HG03457 (cell line): ENCODE results near the gene MACC1.
"Not testable (repeated sequence)": the region's sequence is repeated elsewhere in the genome, so short reads cannot be mapped to it uniquely, and the experiment has no call there.

Experiments
- ATAC-seq: cut with Tn5 transposase; IDR thresholded peaks from one replicate; pipeline ENCODE4 v1.9.1; 2021; ENCODE audit warnings: moderate number of reproducible peaks; ENCODE audit not compliant: unreplicated experiment

MACC1 gene

GRCh38 chr7:20208651-20209307 lies 8.4 kb downstream of the MACC1 start:
- ATAC-seq, result no peak

GRCh38 chr7:20207811-20208210 lies 9.4 kb downstream of the MACC1 start:
- not testable (repeated sequence) for ATAC-seq

GRCh38 chr7:20206104-20206896 lies 10.9 kb downstream of the MACC1 start:
- ATAC-seq, result no peak

- no peak for ATAC-seq
Observed at GRCh38 chr7:20203316-20203715, 13.9 kb downstream of the MACC1 start.

GRCh38 chr7:20201380-20201779 lies 15.8 kb downstream of the MACC1 start:
- ATAC-seq, result no peak

- ATAC-seq, result no peak
Observed at GRCh38 chr7:20200971-20201370, 16.2 kb downstream of the MACC1 start.

- ATAC-seq, result no peak
Observed at GRCh38 chr7:20200361-20200760, 16.8 kb downstream of the MACC1 start.

- peak; percentile 78 for ATAC-seq
Observed at GRCh38 chr7:20199015-20199737, 18.0 kb downstream of the MACC1 start.

- ATAC-seq, result no peak
Observed at GRCh38 chr7:20198260-20198659, 18.9 kb downstream of the MACC1 start.

- no peak for ATAC-seq
Observed at GRCh38 chr7:20197837-20198236, 19.3 kb downstream of the MACC1 start.

- ATAC-seq, result no peak
Observed at GRCh38 chr7:20197125-20197748, 19.9 kb downstream of the MACC1 start.

GRCh38 chr7:20194343-20194995 lies 22.7 kb downstream of the MACC1 start:
- ATAC-seq, result no peak

- ATAC-seq, result no peak
Observed at GRCh38 chr7:20193873-20194272, 23.3 kb downstream of the MACC1 start.

- peak; percentile 51 for ATAC-seq
Observed at GRCh38 chr7:20193242-20193777, 23.9 kb downstream of the MACC1 start.

- ATAC-seq, result no peak
Observed at GRCh38 chr7:20191391-20191869, 25.8 kb downstream of the MACC1 start.

GRCh38 chr7:20190560-20191390 lies 26.4 kb downstream of the MACC1 start:
- ATAC-seq, result no peak

- ATAC-seq, result no peak
Observed at GRCh38 chr7:20189852-20190251, 27.3 kb downstream of the MACC1 start.

- no peak for ATAC-seq
Observed at GRCh38 chr7:20188567-20188966, 28.6 kb downstream of the MACC1 start.

GRCh38 chr7:20187850-20188249 lies 29.3 kb downstream of the MACC1 start:
- not testable (repeated sequence) for ATAC-seq
